GM23248 (cell line): ENCODE results near the gene RHBDL3.

ENCODE experiments used
- EZH2 ChIP-seq: fragments of 200-600 bp; sonication (generic); IDR thresholded peaks from 2 replicates; pipeline ENCODE4 v1.6.1; 2018; ENCODE audit warnings: antibody characterized with exemption, mild to moderate bottlenecking; ENCODE audit not compliant: insufficient read depth, poor library complexity, severe bottlenecking
- EZH2phosphoT487 ChIP-seq: fragments of 200-600 bp; sonication (generic); IDR thresholded peaks from 2 replicates; pipeline ENCODE4 v1.6.1; 2018; ENCODE audit warnings: antibody characterized with exemption, moderate library complexity, mild to moderate bottlenecking, low read depth; ENCODE audit not compliant: insufficient read depth

- TF ChIP-seq EZH2 (no peak), EZH2phosphoT487 (no peak)
Observed at GRCh38 chr17:32315171-32315570, 49.5 kb downstream of the RHBDL3 start.
